Tibial nerve (tissue), 4 donors: ENCODE measurements around the gene OR4C15.

Experiments used
- CTCF ChIP-seq, 5 experiments: fragments of 200-600 bp in 3 of 5; fragments of 450-650 bp in 2 of 5; sonication (generic) in 3 of 5; IDR thresholded peaks; one replicate each; pipeline ENCODE4 v1.5.1; 2016 to 2019; ENCODE audit warnings: antibody characterized with exemption in 5 of 5, mild to moderate bottlenecking in 3 of 5, moderate library complexity in 2 of 5
- EP300 ChIP-seq, 2 donors: sonication (generic); formaldehyde crosslinking; IDR thresholded peaks; one replicate each; pipeline ENCODE4 v1.6.1; 2017; ENCODE audit warnings: antibody characterized with exemption in 2 of 2, mild to moderate bottlenecking in 1 of 2
- POLR2A ChIP-seq, 2 donors: fragments of 450-650 bp; IDR thresholded peaks; one replicate each; pipeline ENCODE4 v1.6.1; 2017; ENCODE audit warnings: antibody characterized with exemption in 2 of 2, mild to moderate bottlenecking in 2 of 2, moderate library complexity in 2 of 2

DNA sequence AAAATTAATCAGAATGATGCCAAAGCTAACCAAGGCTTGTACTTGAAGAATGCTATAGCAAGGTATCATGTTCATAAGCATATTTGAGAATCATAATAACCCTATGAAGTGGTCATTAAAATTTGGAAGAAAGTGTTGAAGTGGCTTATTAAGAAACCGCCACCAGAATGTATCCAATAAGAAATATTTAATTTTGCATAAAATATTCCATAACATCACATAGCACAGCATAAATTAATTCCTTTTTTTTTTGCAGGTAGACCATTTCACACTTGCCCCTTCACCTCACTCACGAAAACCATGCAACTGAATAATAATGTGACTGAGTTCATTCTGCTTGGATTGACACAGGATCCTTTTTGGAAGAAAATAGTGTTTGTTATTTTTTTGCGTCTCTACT lies 17.6 kb downstream of the OR4C15 start, which contains the start of gene OR4C16:
- TF ChIP-seq CTCF (IDR thresholded peaks at IDR 0.05) (no peak), POLR2A (IDR thresholded peaks at IDR 0.05) (no peak), EP300 (IDR thresholded peaks at IDR 0.05) (no peak)
